GM03348 (cell line): ENCODE measurements around the gene KIF1A.

Source experiments
- DNase-seq: peaks from one replicate; pipeline ENCODE4 v3.0.0; 2012; ENCODE audit warnings: low spot score

The KIF1A gene, protein sequence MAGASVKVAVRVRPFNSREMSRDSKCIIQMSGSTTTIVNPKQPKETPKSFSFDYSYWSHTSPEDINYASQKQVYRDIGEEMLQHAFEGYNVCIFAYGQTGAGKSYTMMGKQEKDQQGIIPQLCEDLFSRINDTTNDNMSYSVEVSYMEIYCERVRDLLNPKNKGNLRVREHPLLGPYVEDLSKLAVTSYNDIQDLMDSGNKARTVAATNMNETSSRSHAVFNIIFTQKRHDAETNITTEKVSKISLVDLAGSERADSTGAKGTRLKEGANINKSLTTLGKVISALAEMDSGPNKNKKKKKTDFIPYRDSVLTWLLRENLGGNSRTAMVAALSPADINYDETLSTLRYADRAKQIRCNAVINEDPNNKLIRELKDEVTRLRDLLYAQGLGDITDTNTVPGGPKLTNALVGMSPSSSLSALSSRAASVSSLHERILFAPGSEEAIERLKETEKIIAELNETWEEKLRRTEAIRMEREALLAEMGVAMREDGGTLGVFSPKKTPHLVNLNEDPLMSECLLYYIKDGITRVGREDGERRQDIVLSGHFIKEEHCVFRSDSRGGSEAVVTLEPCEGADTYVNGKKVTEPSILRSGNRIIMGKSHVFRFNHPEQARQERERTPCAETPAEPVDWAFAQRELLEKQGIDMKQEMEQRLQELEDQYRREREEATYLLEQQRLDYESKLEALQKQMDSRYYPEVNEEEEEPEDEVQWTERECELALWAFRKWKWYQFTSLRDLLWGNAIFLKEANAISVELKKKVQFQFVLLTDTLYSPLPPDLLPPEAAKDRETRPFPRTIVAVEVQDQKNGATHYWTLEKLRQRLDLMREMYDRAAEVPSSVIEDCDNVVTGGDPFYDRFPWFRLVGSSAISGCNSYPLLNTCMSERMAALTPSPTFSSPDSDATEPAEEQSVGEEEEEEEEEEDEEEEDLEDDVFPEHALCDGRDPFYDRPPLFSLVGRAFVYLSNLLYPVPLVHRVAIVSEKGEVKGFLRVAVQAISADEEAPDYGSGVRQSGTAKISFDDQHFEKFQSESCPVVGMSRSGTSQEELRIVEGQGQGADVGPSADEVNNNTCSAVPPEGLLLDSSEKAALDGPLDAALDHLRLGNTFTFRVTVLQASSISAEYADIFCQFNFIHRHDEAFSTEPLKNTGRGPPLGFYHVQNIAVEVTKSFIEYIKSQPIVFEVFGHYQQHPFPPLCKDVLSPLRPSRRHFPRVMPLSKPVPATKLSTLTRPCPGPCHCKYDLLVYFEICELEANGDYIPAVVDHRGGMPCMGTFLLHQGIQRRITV (N-terminal part only)

DNA sequence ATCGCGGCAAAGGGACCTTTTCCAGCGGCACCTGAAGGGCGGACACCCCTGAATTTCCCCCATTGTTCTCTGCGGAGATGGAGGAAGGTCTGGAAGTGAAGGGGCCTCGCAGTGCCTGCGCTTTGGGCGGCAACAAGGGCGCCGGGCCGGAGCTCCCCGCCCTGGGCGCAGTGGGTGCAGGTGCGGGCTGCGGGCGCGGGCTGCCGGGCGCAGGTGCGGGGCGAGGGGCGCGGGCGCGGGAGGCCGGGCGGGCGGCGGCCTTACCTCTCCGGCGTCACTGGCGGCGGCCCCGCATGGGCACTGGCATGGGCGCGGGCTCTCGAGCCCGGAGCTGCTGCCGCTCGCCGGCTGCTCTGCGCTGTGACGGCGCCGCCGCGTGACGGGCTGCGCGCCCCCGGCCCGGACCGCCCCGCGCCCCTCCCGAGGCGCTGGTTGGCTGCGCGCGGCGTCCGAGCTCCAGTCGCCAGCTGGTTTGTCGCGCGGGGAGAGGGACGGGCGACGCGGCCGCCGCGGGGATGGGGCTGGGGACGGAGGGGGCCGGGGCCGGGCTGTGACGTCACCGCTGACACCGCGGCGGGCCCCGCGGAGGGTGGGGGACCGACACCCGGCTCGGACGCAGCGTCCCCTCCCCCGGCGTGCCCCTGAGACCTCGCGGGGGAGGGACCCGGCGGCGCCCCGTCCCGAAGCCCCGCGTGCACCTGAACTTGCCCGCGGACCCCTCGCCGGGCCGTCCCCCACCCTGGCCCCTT lies at the start of gene KIF1A:
Gene KIF1A (minus strand): TSS at position 362 of the 749 bp plus-strand sequence. CDS start 22,467 bp downstream, outside the sequence.
- DNase-seq = no peak

DNA sequence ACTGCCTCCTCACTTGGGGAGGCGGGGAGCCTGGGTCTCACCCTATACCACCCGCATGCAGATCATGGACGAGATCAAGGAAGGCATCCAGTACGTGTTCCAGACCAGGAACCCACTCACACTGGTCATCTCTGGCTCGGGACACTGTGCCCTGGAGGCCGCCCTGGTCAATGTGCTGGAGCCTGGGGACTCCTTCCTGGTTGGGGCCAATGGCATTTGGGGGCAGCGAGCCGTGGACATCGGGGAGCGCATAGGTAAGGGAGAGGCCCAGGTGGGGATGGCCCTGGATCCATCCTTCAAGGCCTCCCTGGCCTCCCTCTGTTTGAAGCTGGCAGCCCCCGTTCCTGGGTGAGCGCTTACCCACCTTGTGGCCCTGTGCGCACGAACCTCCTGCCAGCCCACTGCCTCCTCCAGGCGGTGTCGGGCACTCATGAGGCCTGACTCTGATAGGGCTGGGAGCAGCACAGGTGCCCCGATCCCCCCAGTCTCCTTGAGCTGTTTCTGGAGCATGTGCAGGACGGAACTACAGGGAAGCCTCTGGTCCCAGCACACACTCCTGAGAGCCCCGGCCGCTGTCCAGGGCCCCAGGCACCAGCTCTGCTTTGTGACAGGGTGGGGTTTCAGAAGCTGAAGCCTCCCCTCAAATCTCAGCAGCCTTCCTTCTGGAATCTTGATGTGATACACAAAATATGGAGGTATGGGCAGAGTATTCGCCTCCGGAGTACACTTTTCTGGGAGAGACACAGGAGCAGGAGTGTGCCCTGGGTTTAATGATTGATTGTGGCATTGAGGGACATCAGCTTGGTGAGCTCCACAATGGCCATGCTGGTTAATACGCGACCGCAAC lies 49.3 kb upstream of the KIF1A start:
- DNase-seq = no peak

DNA sequence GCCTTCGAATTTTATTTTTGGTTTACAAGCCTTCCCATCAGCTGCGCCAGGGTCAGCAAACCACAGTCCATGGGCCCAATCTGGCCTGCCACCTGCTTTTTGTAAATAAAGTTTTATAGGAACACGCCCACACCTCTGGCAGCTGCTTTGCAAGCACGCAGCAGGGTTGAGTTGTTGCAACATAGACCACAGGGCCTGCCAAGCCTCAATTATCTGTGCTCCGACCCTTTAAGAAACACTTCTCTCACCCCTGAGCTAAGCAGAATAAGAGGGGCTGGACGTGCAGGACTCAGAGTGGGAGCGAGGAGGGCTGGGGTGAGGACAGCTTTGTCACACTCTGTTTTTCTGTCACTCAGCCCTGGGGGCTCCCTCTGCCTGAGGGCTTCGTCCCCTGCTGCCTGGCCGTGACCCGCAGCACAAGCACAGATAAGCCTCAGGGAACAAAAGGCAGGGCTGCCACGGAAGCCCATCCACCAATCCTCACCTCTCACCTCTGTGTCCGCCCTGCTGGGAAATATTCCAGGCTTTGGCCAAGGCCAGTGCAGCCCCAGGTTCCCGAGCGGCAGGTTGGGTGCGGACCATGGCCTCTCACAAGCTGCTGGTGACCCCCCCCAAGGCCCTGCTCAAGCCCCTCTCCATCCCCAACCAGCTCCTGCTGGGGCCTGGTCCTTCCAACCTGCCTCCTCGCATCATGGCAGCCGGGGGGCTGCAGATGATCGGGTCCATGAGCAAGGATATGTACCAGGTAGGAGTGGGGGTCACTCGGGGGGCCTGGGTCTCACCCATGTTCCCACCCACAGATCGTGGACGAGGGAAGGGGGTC lies 48.5 kb upstream of the KIF1A start, which contains the start of gene AGXT:
Gene AGXT (plus strand): TSS at position 539 of the 823 bp plus-strand sequence. CDS start 42 bp downstream, at position 581.
- no peak for DNase-seq

DNA sequence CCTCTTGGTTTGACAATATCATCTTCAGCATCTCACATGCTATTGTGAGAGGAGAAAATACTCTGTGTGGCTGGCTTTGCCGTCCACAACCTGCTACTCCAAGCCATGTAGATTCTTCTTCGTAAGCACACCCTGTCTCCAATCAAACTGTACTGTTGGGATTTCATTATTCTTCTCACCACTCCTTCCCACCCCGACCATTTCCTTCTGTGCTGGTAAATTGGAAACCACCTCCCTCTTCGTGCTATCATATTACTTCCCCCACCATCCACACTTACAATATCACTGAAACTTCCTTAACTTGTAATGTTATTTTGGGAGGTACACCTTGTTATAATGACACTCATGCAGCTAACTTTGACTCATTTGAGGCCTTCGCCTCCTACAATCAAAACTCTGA lies 45.4 kb upstream of the KIF1A start:
- no peak for DNase-seq

DNA sequence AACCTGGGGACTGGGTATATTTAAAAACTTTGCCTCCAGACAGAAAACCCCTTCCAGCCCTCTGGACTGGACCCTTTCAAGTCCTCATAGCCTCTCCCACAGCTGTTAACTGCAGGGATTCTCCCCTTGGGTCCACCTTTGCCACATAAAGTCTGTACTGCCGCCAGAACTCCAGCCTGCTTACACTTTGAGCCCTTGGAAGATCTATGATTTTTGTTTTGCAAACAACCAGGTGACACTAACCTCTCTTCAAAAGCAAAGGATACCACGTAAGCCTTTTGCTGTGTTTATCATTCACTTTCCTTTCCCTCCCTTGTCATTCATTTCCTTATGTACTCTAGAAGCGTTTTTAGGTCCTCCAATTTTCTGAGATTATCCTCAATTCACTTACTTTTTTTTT lies 44.5 kb upstream of the KIF1A start:
- no peak for DNase-seq

DNA sequence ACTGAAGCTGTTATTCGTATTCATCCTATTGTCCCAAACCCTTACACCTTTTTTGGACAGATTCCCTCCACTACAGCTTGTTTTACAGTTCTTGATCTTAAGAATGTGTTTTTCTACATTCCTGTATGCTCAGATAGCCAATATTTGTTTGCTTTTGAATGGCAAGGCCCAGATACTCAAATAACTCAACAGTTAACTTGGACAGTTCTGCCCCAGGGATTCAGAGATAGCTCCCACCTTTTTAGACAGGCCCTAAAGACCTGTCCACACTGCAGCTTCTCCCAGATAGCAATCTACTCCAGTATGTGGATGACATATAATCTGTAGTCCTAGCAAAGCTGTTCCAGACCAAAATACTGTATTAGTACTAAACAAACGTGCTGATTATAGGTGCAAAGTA lies 41.5 kb upstream of the KIF1A start:
- DNase-seq = no peak

DNA sequence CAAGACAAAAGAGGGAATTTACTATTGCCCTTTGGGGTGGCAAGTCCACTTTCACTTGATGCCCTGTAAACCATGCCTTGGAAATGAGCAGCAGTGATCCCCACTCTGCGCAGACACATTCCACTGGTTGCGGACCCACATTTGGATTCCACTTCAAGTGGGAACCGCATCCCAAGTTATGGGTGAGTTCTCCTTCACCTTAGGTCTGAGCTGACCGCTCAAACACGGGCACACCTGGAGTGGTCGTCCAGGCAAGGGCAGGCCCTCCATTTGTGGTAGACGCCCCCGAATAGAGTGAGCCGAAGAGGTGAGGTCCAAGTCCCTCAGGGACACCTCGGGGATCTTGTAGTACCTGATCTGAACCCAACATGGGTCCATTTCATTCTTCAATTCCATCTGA lies 38.9 kb upstream of the KIF1A start:
- DNase-seq = no peak

DNA sequence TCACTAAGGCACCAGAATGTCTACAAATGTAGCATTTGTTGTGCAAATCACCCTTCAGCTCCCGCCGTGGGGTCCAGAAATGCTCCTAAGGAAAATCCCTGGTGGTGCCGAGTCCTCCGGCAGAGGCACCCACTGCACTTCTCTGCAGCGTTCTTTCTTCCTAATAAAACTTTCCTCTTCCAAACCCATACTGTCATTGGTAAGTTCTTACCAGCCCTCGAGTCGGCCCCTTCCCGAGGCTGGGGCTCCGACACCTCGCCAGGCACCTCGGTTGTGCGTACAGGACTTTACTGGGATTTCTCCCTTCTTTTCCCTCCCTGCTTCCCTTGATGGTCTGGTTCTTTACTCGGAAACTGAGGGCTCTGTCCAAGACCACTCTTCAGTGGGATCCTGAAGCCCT lies 38.3 kb upstream of the KIF1A start:
- no peak for DNase-seq

DNA sequence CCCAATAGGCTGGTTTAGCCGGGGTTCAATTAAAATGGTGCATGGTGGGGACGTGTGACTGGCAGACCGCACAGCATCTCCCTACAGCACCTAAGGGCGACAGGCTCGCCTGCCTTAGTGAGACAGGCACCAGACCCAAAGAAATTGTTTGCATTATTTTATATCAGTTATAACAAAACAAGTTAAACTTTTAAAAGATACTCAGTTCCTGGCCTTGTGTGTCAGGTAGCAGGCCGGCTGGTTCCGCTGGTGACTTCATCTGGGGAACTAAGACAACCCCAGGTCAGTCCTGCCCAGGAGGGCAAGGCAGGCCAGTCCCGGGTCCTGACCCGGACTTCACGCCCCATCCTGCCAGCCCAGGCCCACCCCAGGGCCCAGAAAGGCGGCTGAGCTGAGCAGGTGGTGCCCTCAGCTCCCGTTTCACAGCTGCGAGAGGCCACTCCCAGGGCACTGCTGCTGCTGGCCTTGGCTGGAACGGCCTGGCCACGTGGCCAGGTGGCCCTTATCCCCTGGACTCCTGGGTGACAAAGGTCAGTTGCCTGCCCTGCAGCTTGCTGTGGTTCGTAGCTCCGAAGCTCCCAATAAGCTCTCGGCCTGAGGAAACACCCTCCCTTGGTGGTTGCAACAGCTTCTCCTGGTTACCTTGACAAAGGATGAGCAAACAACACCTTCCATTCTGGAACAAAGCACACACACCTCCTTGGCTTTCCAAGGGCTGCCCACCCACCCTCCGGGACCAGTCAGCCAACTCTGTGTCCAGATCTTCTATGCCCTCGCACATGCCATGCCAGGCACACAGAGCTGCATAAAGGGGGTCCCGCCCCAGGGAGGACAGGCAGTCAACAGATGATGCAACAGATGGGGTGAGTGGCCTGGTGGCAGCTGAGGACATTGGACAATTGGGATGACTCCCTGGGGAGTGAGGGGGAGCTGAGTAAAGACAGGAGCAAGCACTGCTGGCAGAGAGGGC lies 37.3 kb upstream of the KIF1A start:
- no peak for DNase-seq

DNA sequence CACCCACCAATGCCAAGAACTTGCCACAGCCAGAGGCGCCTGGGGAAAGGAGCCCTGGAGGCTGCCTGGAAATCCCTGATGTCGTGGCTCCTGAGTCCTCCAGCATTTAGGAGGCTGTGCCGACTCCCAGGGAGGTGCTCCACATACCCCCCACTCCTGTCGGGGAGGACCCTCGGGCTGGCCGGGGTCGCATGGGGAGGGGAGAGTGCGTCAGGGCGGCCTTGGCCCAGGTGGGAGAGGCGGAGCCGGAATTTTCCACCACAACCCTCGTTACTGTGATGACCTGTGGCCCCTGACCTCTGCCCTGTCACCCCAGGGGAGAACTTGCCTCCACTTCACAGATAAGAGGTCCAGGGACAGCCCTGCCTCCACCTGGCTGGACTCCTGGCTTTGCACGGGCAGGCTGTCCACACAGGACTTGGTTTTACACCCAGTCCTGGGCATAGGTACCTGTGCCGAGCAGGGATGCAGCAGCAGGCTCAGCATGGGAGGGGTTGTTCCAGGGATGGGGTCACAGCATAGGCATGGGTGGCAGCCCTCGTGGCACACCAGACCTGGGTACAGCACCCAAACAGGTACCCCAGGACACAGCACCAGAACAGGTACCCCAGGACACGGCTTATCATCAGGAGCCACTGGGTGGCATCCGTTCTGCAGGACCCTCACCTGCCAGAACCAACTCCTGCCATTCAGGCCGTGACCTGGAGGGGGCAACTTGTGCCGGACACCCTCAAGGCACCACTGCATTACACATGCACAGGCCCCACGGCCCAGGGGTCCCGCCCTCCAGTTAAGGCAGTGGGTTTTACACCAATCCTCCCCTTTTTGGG lies 36.3 kb upstream of the KIF1A start:
- peak; percentile 24 for DNase-seq

DNA sequence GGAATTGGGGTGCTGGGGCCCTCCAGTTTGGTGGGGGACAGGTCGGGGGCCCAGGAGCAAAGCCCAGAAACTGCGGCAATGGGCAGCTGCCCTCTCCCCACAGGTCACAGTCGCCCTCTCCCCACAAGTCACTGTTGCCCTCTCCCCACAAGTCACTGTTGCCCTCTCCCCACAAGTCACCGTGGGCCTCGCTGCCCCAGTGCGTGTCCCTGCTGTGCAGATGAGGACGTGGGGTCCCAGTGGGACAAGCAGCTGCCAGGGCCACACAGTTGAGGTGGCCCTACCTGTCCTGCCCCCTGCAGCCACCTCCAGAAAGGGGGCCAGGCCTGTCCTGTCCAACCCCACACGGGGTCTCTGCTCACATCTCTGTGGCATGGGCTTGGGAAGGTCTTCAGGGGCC lies 35.7 kb upstream of the KIF1A start:
- no peak for DNase-seq

DNA sequence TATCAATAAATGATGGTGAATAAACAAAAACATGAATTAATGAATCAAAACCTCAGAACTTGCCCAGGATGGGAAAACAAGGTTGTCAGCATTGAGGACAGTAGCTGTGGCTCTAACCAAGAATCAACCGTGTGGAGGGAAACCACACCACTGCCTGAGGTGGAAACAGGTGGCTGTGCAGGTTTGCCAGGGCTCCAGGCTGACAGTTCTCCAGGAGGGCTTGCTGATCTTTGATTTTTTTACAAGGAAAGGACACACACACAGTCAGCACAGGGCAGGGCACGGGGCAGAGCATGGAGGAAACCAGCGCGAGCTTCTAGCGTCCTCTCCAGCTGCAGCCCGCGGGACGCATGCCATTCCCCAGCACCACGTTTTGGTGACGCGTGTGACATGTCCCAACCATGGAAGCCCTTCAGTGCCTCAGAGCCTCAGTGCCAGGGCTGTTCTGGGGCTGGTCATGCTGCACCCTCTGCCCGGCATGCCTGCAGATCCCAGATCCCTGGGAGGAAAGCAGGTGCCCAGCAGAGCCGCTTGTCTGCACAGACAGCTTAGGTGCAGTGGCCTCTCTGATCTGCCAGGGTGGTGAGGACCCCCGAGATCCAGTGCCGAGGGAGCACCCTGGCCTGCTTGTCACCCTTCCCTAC lies 32.8 kb upstream of the KIF1A start:
- no peak for DNase-seq

DNA sequence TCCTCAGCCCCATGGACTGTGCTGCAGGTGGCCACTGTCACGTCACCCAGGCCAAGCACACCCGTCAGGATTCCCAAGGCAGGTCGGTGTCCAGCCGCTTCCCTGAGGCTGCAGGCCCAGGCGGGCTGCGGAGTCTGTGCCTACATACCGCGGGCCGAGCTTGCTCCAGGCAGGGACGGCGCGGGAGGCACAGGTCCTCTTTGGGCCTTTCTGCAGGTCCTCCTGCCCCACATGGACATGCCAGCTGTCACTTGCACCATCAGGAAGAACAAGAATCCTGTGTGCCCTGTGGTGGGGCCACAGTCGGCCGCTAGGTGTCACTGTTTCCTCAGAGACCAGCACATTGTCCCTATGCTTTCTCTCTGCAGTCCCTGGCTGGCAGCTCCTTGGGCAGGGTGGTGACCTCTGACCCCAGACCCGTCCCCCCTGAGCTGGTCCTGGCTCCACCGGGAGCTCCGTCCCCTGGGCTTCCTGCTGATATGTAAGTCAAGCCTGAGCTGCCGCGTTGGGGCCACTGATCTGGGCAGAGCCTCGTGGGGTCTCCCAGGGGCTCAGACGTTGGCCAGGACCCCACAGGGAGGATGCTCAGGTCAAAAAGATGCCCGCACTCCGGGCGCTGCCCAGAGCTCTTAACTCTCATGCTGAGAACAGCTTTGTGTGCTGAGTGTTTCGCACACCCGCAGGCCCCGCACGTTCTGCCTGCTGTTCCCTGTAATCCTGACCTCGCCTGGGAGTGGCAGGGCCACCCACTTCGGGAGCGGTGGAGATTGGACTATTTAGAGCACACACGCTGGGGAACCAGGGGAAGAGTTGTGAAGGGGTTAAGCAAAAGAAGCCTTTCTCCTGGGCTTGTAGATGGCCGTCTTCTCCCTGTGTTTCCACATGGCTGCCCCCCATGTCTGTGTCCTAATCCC lies 31.3 kb upstream of the KIF1A start:
- peak; percentile 93 for DNase-seq

DNA sequence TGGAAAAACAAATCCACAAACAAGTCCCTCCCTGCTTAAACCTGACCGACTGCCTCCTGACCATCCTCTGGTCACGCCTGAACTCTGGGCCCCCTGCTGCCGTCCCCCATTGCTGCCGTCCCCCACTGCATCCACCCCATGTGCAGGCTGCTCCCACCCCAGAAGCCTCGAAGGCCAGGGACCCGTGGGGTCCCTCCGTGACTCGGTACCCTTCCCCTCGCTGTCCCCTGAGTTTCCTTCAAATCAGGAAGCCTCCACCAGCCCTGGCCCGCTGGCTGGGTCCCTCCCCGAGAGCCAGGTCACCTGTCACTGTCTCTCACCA lies 30.7 kb upstream of the KIF1A start:
- DNase-seq = no peak

DNA sequence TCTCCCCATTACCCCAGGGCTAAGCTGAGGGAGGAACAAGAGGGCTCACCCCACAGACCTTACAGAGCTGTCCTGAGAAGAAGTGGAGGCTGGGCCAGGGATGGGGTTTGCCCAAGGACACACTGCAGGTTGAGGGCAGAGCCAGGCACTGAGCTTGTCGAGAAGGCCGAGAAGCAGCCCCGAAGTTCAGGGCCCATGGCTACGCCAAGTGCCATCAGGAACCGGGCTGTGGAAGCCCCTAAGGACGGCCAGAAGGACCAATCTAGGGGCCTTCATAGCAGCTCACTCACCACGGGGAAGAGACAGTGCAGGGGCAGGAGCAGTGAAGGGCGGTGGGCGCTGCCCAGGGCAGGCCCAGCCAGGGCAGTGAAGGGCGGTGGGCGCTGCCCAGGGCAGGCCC lies 30.0 kb upstream of the KIF1A start:
- no peak for DNase-seq
